ENCODE data around the gene C2.

DNA sequence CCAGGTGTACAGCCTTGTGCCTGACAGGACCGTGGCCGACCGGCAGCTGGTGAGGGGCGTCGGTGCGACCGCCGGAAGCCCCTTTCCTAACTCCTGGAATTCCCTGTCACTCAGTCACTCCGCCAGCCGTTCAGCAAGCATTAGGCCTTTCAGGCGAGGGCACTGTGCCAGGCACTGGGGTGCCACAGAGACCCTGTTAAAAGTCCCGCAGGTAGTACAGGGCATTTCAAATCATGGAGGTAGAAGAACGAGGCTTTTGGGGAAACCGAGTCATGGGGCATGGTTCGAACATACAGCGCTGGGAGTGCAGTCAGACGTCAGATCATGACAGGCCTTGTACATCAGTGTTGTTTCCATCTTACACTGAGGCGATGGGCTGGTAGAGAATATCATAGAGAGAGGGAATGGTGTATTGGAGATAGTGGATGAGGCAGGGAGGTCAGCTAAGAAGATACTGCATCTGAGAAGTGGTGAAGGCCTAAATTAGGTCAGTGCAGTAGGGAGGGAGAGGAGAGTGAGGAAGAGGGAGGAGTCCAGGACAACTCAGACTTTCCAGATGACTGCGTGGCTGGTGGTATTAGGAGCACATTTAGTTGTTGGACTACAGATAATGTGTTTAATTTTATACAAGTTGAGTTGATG lies 45.3 kb downstream of the C2 start:
- TF ChIP-seq, protein P1, sequence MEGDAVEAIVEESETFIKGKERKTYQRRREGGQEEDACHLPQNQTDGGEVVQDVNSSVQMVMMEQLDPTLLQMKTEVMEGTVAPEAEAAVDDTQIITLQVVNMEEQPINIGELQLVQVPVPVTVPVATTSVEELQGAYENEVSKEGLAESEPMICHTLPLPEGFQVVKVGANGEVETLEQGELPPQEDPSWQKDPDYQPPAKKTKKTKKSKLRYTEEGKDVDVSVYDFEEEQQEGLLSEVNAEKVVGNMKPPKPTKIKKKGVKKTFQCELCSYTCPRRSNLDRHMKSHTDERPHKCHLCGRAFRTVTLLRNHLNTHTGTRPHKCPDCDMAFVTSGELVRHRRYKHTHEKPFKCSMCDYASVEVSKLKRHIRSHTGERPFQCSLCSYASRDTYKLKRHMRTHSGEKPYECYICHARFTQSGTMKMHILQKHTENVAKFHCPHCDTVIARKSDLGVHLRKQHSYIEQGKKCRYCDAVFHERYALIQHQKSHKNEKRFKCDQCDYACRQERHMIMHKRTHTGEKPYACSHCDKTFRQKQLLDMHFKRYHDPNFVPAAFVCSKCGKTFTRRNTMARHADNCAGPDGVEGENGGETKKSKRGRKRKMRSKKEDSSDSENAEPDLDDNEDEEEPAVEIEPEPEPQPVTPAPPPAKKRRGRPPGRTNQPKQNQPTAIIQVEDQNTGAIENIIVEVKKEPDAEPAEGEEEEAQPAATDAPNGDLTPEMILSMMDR (IDR thresholded peaks at IDR 0.05) = no peak
- TF ChIP-seq, protein P2, sequence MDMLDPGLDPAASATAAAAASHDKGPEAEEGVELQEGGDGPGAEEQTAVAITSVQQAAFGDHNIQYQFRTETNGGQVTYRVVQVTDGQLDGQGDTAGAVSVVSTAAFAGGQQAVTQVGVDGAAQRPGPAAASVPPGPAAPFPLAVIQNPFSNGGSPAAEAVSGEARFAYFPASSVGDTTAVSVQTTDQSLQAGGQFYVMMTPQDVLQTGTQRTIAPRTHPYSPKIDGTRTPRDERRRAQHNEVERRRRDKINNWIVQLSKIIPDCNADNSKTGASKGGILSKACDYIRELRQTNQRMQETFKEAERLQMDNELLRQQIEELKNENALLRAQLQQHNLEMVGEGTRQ (IDR thresholded peaks at IDR 0.05; ENCODE audit: borderline replicate concordance, low read depth, low read length) = no peak
- TF ChIP-seq SIN3A (IDR thresholded peaks at IDR 0.05; ENCODE audit: borderline replicate concordance, low read depth, low read length) (no peak), TAF1 (IDR thresholded peaks at IDR 0.05; ENCODE audit: borderline replicate concordance, low read depth, low read length) (no peak), CHD2 (IDR thresholded peaks at IDR 0.05; ENCODE audit: low read length, partially characterized antibody) (no peak), RAD21 (IDR thresholded peaks at IDR 0.05; ENCODE audit: low read length) (no peak), EP300 (IDR thresholded peaks at IDR 0.05; ENCODE audit: borderline replicate concordance in 1 of 2, low read depth in 1 of 2, low read length in 1 of 2) (no peak), POLR2AphosphoS5 (IDR thresholded peaks at IDR 0.05; ENCODE audit: low read depth, low read length) (no peak), GABPA (IDR thresholded peaks at IDR 0.05; ENCODE audit: low read depth) (no peak), TCF12 (IDR thresholded peaks at IDR 0.05) (no peak), FOXM1 (IDR thresholded peaks at IDR 0.05; ENCODE audit: low read depth) (no peak), MXI1 (IDR thresholded peaks at IDR 0.05; ENCODE audit: low read depth, low read length) (no peak; the same call in 1 of the 2 replicates)
- TF ChIP-seq, protein P3, sequence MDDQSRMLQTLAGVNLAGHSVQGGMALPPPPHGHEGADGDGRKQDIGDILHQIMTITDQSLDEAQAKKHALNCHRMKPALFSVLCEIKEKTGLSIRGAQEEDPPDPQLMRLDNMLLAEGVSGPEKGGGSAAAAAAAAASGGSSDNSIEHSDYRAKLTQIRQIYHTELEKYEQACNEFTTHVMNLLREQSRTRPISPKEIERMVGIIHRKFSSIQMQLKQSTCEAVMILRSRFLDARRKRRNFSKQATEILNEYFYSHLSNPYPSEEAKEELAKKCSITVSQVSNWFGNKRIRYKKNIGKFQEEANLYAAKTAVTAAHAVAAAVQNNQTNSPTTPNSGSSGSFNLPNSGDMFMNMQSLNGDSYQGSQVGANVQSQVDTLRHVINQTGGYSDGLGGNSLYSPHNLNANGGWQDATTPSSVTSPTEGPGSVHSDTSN (IDR thresholded peaks at IDR 0.05) = no peak

Data from SK-N-SH (cell line).